Activated T-cell treated with anti-CD3 and anti-CD28 coated beads, Interleukin-2, amount 50 U/mL, for 24 hours (primary cell): ENCODE data around the gene PFN3.

ENCODE experiments used
- DNase-seq: peaks from one replicate; pipeline ENCODE4 v3.0.0-alpha.2; 2020
- H3K27ac Mint-ChIP-seq: 2 replicates; pipeline ENCODE4 v1.8.0; 2020; ENCODE audit warnings: mild to moderate bottlenecking, mixed read lengths
- H3K27me3 Mint-ChIP-seq: 2 replicates; pipeline ENCODE4 v1.8.0; 2020; ENCODE audit warnings: mixed read lengths
- H3K36me3 Mint-ChIP-seq: 2 replicates; pipeline ENCODE4 v1.8.0; 2020; ENCODE audit warnings: low read depth, mixed read lengths
- H3K4me1 Mint-ChIP-seq: 2 replicates; pipeline ENCODE4 v1.8.0; 2020; ENCODE audit warnings: low read depth, mixed read lengths
- H3K4me3 Mint-ChIP-seq: 2 replicates; pipeline ENCODE4 v1.8.0; 2020; ENCODE audit warnings: mild to moderate bottlenecking, moderate library complexity, mixed read lengths
- H3K9me3 Mint-ChIP-seq: 2 replicates; pipeline ENCODE4 v1.8.0; 2020; ENCODE audit warnings: mixed read lengths

PFN3 gene

GRCh38 chr5:177370488-177371119, 29.9 kb downstream of the PFN3 start:
- Mint-ChIP-seq H3K4me1 (peaks cover 74% of the 10 kb centered on the region), H3K36me3 (peaks cover 76% of the 10 kb centered on the region), H3K27me3 (no peaks in the 10 kb centered on the region), H3K9me3 (no peaks in the 10 kb centered on the region), H3K4me3 (no peak overlapping the region), H3K27ac (no peak overlapping the region)
- peak; percentile 60 for DNase-seq

GRCh38 chr5:177369645-177370440, 30.6 kb downstream of the PFN3 start:
- Mint-ChIP-seq H3K27me3 (no peaks in the 10 kb centered on the region), H3K4me1 (peaks cover 75% of the 10 kb centered on the region), H3K4me3 (no peak overlapping the region)

GRCh38 chr5:177368869-177369644, 31.4 kb downstream of the PFN3 start:
- Mint-ChIP-seq H3K4me3 (no peak overlapping the region), H3K27me3 (no peaks in the 10 kb centered on the region), H3K36me3 (peaks cover 75% of the 10 kb centered on the region), H3K4me1 (peaks cover 77% of the 10 kb centered on the region), H3K27ac (peak overlapping the region; percentile 70), H3K9me3 (no peaks in the 10 kb centered on the region)
- no peak for DNase-seq

More at GRCh38 chr5:177369645-177370440, 30.6 kb downstream of the PFN3 start:
- H3K27ac Mint-ChIP-seq, result peak overlapping the region; percentile 70
- no peaks in the 10 kb centered on the region for H3K9me3 Mint-ChIP-seq
- peaks cover 78% of the 10 kb centered on the region for H3K36me3 Mint-ChIP-seq
- no peak for DNase-seq

GRCh38 chr5:177367981-177368868, 32.2 kb downstream of the PFN3 start:
- Mint-ChIP-seq H3K4me1 (peaks cover 76% of the 10 kb centered on the region), H3K27ac (no peak overlapping the region), H3K9me3 (no peaks in the 10 kb centered on the region), H3K36me3 (peaks cover 67% of the 10 kb centered on the region), H3K27me3 (no peaks in the 10 kb centered on the region), H3K4me3 (no peak overlapping the region)
- no peak for DNase-seq

GRCh38 chr5:177367323-177367848, 33.1 kb downstream of the PFN3 start:
- Mint-ChIP-seq H3K4me1 (peaks cover 75% of the 10 kb centered on the region), H3K27ac (no peak overlapping the region), H3K4me3 (no peak overlapping the region), H3K36me3 (peaks cover 58% of the 10 kb centered on the region), H3K9me3 (no peaks in the 10 kb centered on the region), H3K27me3 (no peaks in the 10 kb centered on the region)
- no peak for DNase-seq

GRCh38 chr5:177366528-177367322, 33.7 kb downstream of the PFN3 start:
- H3K27me3 Mint-ChIP-seq, result no peaks in the 10 kb centered on the region
- H3K36me3 Mint-ChIP-seq, result peaks cover 55% of the 10 kb centered on the region
- H3K9me3 Mint-ChIP-seq, result no peaks in the 10 kb centered on the region
- H3K4me1 Mint-ChIP-seq, result peaks cover 75% of the 10 kb centered on the region
- no peak for DNase-seq
- peak overlapping the region; percentile 4 for H3K27ac Mint-ChIP-seq
- no peak overlapping the region for H3K4me3 Mint-ChIP-seq

- Mint-ChIP-seq H3K9me3 (no peaks in the 10 kb centered on the region), H3K27me3 (no peaks in the 10 kb centered on the region), H3K27ac (peak overlapping the region; percentile 4), H3K36me3 (peaks cover 52% of the 10 kb centered on the region), H3K4me3 (no peak overlapping the region), H3K4me1 (peaks cover 75% of the 10 kb centered on the region)
- no peak for DNase-seq
These were observed 34.5 kb downstream of the PFN3 start for GRCh38 chr5:177365845-177366527.

GRCh38 chr5:177364159-177364962, 36.1 kb downstream of the PFN3 start:
- Mint-ChIP-seq H3K9me3 (no peaks in the 10 kb centered on the region), H3K36me3 (peaks cover 46% of the 10 kb centered on the region), H3K27ac (peak overlapping the region; percentile 93), H3K4me1 (peaks cover 79% of the 10 kb centered on the region), H3K4me3 (peak overlapping the region; percentile 76), H3K27me3 (no peaks in the 10 kb centered on the region)
- peak; percentile 62 for DNase-seq

GRCh38 chr5:177363565-177363964, 36.9 kb downstream of the PFN3 start:
- Mint-ChIP-seq H3K9me3 (no peaks in the 10 kb centered on the region), H3K4me3 (peak overlapping the region; percentile 76), H3K27ac (peak overlapping the region; percentile 93), H3K4me1 (peaks cover 79% of the 10 kb centered on the region), H3K27me3 (no peaks in the 10 kb centered on the region), H3K36me3 (peaks cover 45% of the 10 kb centered on the region)
- no peak for DNase-seq

GRCh38 chr5:177362610-177363507, 37.6 kb downstream of the PFN3 start:
- Mint-ChIP-seq H3K4me1 (peaks cover 76% of the 10 kb centered on the region), H3K9me3 (no peaks in the 10 kb centered on the region), H3K4me3 (peak overlapping the region; percentile 76), H3K27ac (peak overlapping the region; percentile 93), H3K27me3 (no peaks in the 10 kb centered on the region), H3K36me3 (peaks cover 43% of the 10 kb centered on the region)
- DNase-seq, result peak; percentile 81

GRCh38 chr5:177362292-177362609, 38.2 kb downstream of the PFN3 start:
- Mint-ChIP-seq H3K36me3 (peaks cover 40% of the 10 kb centered on the region), H3K27me3 (no peaks in the 10 kb centered on the region), H3K4me3 (peak overlapping the region; percentile 76), H3K27ac (peak overlapping the region; percentile 89), H3K4me1 (peaks cover 80% of the 10 kb centered on the region), H3K9me3 (no peaks in the 10 kb centered on the region)
- no peak for DNase-seq
